HepG2 (cell line): ENCODE data around the gene DLX1.

Source experiments
- EZH2 ChIP-seq: conservative IDR thresholded peaks from 2 replicates; pipeline ENCODE4 v1.6.1; 2012; ENCODE audit warnings: mild to moderate bottlenecking, low read depth, low read length, moderate library complexity
- HIVEP1 ChIP-seq: sonication (generic); formaldehyde crosslinking; IDR thresholded peaks from 2 replicates; pipeline ENCODE4 v1.4.0; 2020; ENCODE audit warnings: mild to moderate bottlenecking, missing genetic modification reagents
- HOXA9 ChIP-seq: sonication (generic); formaldehyde crosslinking; IDR thresholded peaks from 2 replicates; pipeline ENCODE4 v1.8.1; 2022; ENCODE audit warnings: missing genetic modification reagents, mild to moderate bottlenecking, moderate library complexity, borderline replicate concordance
- POLR2A ChIP-seq, 2 experiments: IDR thresholded peaks; 2 replicates each; pipeline ENCODE4 v1.6.1; 2011; ENCODE audit warnings: low read depth in 2 of 2, low read length in 2 of 2, mild to moderate bottlenecking in 1 of 2, moderate library complexity in 1 of 2; ENCODE audit not compliant: insufficient read depth in 1 of 2
- RARA ChIP-seq: IDR thresholded peaks from 2 replicates; pipeline ENCODE4 v1.6.1; 2016; ENCODE audit warnings: missing genetic modification reagents, missing compliant biosample characterization
- RERE ChIP-seq: IDR thresholded peaks from 2 replicates; pipeline ENCODE4 v1.6.1; 2016; ENCODE audit warnings: low read depth, missing genetic modification reagents, missing compliant biosample characterization
- RFX3 ChIP-seq: IDR thresholded peaks from 2 replicates; pipeline ENCODE4 v1.6.1; 2016; ENCODE audit warnings: missing biosample characterization, missing genetic modification reagents
- ZBTB8A ChIP-seq: sonication (generic); formaldehyde crosslinking; IDR thresholded peaks from 2 replicates; pipeline ENCODE4 v1.4.0; 2020; ENCODE audit warnings: mild to moderate bottlenecking, low read depth, missing genetic modification reagents, borderline replicate concordance
- ZNF282 ChIP-seq: fragments of 450-650 bp; IDR thresholded peaks from 2 replicates; pipeline ENCODE4 v1.6.1; 2018; ENCODE audit not compliant: partially characterized antibody
- ZNF317 ChIP-seq: sonication (generic); formaldehyde crosslinking; IDR thresholded peaks from 2 replicates; pipeline ENCODE4 v1.5.0; 2020; ENCODE audit warnings: mild to moderate bottlenecking, missing genetic modification reagents
- ZNF512 ChIP-seq: sonication (generic); formaldehyde crosslinking; IDR thresholded peaks from 2 replicates; pipeline ENCODE4 v1.4.0; 2020; ENCODE audit warnings: mild to moderate bottlenecking, missing genetic modification reagents

GRCh38 chr2:172049567-172050120 is 35.7 kb upstream of the DLX1 start:
- TF ChIP-seq EZH2, result no peak
- no peak for TF ChIP-seq RFX3 (CRISPR knock-in tag)
- TF ChIP-seq ZNF317 (CRISPR knock-in tag), result no peak
- TF ChIP-seq ZNF282, result no peak
- no peak for TF ChIP-seq HIVEP1 (CRISPR knock-in tag)
- TF ChIP-seq ZBTB8A (CRISPR knock-in tag), result no peak
- TF ChIP-seq HOXA9 (CRISPR knock-in tag), result no peak
- no peak for TF ChIP-seq RERE (CRISPR knock-in tag)
- no peak for TF ChIP-seq ZNF512 (CRISPR knock-in tag)
- TF ChIP-seq POLR2A (IDR thresholded peaks at IDR 0.05; ENCODE audit: insufficient read depth in 1 of 2, low read depth in 2 of 2, low read length in 2 of 2), result no peak
- TF ChIP-seq RARA (CRISPR knock-in tag), result no peak
